HG03045 (cell line): ENCODE results near the gene LIM2.

Experiments used
- ATAC-seq: cut with Tn5 transposase; IDR thresholded peaks from one replicate; pipeline ENCODE4 v1.9.1; 2021; ENCODE audit warnings: mild to moderate bottlenecking, moderate library complexity; ENCODE audit not compliant: unreplicated experiment

The LIM2 gene

DNA sequence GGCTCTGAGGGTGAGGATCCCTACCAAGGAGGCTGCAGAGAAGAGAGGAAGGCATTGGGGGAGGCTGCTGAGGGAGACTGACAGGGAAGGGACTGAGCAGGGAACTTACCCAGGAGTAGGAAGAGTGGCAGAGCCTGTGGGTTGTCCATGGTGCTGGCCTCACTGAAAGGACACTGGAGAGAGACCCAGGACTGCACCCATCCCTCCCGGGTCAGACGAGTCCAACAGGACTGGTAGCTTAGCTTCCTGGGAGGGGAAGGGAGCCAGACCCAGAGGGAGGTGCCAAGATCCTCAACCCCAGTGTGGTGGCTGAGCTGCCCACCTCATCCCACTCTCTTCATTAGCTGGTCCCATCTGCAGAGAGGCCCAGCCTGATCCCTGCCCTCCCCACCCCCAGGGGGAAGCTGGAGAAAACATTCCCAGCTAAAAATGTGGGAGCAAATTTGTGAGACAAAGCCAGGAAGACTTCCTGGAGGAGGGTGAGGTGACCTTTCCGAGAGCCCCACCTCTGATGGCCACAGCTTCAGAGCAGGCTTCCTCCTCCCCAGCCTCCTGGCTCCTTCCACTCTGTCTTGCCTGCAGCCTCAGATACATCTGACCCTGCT lies 45.7 kb downstream of the LIM2 start, which contains the start of gene VSIG10L:
VSIG10L (minus strand) TSS at position 164 of the 605 bp plus-strand sequence; CDS start at position 149, 15 bp downstream.
- ATAC-seq, result no peak

DNA sequence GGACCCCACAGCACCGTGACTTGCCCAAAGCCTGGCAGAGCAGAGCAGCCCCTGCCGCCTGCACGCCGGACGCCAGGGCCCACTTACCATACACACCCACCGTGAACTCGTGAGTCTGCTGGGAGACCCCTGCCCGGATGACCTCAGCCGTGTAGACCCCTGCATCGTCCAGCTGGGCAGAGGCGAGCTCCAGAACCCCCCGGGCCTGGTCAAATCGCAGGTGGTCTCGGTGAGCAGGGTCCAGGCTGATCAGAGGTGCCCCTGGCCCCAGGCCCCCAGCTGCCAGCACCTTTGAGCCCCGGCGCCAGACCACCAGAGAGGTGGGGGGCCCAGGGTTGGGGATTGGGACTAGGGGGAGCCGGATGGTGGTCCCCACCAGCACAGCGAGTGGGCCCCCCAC lies 46.7 kb downstream of the LIM2 start:
- ATAC-seq, result no peak

DNA sequence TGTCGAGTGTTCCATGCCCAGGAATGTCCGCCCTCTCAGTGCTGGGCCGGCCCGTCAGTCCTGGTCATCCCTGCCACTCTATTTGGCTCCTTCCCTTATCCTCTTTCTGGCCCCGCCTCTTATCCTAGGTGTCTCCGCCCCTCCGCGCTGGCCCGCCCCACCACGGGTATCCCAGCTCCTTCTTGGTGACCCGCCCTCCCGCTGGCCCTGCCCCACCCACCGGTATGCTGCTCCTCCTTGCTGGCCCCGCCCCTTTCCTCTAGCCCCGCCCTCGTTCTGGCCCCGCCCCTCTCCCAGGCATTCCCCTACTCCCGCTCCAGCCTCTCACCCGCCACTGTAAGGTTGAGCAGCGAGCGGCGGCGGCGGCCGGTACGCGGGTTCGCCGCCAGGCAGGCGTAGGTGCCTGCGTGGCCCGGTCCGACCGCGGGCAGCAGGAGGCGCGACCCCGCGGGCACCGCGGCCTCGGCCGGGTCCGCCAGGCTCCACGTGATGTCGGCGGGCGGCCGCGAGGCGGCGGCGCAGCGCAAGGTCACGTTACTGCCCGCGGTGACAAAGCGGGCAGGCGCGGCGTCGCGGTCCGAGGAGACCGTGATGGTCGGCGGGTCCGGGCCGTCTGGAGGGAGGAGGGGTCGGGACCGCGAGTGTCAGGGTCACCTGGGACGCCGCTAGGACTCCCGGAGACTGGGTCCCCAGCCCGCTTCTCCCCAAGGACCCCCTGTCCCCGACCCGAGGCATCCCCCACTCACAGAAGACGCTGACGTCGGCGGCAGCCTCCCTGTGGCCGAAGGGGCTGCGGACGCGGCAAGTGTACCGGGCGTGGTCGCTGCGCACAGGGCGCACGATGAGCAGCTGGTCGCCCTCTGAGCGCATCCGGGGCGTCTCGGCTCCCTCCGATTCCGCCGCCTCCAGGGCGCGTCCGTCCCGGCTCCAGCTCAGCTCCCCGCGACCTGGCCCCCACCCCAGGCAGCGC lies 47.8 kb downstream of the LIM2 start:
- peak; percentile 56 for ATAC-seq

DNA sequence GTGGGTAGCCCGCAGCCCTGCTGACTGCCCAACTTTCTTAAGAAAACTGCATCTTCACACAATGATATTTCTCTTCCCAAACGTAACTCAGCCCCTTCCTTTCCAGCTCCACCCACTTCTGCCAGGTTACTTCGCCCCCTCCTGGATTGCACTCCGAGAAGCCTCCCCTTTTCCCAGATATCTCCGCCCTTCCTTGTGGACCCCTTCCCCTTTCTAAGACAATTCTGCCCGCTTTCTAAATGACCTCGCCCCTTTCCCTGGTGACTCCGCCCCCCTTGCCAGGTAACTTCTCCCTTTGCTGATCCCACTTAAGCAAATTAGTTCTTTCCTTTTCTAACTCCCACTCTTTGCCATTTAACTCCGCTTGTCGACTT lies 48.5 kb downstream of the LIM2 start:
- ATAC-seq, result no peak

DNA sequence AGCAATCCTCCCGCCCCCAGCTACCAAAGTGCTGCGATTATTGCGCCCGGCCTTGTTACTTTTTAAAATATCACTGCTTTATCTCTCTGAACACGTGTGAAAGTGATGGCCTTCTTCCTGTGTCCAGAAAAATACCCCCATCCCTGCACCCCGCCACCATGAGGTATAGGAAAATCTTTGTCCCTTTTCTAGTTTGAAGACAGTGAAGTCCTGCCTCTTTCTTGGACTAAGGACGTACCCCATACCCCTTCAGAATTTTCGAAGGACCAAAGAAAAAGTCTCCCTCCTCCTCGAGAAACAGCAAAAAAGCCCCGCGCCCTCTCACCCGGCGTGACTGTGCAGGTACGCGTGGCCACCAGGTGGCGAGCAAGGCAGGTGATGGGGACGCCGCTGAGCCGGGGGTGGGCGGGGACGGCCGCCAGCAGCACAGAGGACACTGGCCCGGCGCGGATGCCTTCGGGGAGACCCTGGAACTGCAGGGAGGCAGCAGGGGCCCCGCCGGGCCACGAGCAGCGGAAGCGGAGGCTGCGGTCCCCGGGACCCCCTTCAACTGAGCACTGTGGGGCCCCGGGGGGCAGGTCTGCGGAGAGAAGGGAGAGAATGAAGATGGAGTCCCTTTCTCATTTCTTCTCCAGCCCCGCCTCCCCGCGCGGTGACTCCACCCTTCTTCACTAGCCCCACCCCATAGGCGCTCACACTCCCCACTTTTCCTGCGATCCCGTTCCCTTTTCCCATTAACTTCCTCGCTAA lies 49.0 kb downstream of the LIM2 start:
- ATAC-seq, result peak; percentile 55

DNA sequence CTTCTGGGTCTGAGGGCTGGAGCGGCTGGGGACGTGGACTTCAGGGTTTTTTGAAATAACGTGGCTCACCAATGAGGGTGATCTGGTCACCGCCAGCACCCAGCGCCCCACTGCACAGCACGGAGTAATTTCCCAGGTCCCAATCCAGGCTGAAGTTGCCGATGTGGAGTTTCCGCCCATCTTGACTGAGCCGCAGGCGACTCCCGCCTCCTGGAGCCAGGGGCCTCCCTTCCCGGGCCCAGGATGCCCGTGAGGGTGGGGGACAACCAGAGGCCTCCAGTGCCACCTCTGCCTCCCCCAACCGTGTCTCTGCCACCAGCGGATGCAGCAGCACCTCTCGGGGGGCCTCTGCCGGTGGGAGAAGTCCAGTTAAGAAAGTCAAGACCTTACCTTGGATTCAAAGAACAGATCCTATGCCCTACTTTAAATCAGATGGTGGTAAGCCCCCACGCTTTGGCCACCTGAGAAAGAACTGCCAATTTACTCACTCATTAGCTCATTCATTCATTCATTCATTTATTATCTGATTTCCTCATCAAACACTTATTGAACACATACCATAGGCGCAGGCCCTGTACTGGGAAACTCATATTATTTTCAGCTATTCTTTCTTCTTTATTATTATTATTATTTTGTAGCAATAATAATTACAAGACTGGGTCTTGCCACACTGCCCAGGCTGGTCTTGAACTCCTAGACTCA lies 49.8 kb downstream of the LIM2 start:
- ATAC-seq, result no peak

DNA sequence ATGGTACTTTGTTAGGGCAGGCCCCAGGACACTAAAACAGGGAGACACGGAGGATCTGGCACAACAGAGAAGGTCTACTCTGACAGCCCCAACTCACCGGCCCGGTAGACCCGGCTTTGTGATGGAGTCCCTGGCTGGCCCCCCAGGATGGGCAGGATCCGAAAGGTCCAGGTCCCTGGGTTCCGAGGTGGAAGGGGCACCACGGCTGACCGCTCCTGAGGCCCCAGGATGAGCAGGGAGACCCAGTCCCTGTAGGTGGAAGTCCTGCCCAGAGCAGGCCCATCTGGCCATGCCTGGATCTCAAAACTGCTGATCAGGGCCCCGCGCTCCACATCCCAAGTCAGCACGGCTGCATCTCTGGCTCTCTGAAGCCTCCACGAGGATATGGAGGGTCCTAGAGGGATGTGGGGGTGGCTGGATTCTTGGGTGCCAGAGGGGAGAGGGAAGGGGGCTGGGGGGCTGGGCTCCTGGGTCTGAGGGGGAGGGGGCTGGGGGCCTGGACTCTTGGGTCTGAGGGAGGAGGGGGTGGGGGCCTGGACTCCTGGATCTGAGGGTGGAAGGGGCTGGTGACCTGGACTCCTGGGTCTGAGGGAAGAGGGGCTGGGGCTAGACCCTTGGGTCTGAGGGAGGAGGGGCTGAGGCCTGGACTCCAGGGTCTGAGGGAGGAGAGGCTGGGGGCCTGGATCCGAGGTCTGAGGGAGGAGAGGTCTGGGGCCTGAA lies 50.5 kb downstream of the LIM2 start:
- ATAC-seq, result no peak

DNA sequence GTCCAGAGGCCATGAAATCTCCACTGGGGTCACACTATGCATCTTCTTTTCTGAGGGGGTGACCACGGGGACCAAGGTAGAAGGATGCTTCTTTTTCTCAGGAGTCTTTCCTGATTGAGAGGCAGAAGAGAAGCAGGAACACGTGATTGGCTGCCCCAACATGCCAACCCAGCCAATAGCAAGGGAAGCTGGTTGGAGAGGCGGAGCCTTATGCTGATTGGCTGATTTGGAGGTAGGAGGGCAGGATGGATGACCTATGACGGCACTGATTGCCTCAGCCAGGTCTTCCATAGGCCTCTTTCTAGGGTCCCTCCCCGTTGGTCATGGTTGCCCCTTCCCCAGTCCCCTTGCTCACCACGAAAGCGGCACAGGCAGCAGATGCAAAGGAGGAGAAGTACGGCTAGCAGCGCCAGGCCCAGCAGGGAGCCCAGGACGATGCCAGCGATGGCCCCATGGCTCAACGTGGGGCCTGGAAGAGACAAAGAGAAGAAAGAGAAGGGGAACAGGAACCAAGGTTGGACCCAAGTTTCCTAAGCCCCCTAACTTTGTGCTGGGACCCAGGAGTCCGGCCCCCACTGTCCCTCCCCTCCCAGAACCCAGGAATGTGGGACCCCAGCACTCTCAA lies 53.8 kb downstream of the LIM2 start:
- ATAC-seq, result no peak

DNA sequence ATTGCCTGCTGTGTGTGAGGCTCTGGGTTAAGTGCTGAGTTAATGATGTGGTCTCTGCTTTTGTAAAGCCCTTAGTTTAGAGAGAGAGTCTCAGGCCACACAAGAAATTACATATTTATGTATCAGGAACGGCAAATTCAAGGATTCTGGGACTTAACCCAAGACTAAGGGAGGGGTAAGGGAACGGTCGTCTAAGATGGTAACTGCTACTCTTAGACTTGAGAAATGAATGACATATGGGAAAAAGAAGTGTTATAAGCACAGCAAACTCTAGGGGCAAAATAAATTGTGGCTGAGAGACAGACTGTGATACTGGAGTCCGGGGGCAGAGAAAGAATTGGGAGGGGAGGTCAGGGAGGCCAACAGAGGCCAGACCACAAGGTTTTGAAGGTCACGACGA lies 56.1 kb downstream of the LIM2 start:
- no peak for ATAC-seq

DNA sequence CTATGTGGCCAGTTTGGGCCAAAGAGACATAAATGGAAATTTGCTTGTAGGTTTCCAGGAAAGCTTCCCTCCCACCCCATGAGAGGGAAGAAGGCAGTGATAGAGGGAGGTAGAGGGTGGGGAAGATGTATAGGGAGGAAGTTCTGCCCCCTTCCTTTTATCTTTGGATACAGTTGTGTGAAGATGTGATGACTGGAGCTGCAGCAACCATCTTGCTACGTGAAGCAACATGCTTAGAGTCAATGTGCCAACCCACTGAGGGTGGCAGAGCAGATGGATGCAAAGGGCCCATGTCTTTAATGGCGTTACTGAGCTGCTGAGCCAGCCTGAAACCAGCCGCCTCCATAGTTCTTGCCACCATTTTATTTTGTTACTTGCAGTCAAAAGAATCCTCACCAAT lies 56.6 kb downstream of the LIM2 start:
- no peak for ATAC-seq

DNA sequence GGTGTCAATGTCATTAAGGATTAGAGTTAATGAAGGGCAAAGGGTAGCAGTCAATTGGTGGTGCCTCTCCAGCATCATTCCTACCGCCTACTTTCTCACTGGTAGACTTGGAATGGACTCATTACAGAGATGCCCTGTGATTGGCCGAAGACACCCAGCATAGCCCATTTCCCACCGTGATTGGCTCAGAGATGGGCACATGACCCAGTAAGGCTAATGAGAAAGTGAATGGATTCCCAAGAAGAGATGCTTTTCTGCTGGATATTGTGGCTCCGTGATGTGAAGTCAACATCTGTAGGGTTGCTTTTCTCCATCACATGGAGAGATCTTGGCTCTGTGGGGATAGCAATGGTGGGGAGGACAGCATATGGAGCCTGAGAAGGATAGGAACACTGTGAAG lies 57.4 kb downstream of the LIM2 start:
- no peak for ATAC-seq
